HG03442 (cell line): ENCODE results near the gene ZNF662.

Experiments
- ATAC-seq: cut with Tn5 transposase; IDR thresholded peaks from one replicate; pipeline ENCODE4 v1.9.1; 2021; ENCODE audit warnings: mild to moderate bottlenecking, moderate library complexity; ENCODE audit not compliant: unreplicated experiment

The ZNF662 gene

GRCh38 chr3:42886294-42886822 is 19.6 kb upstream of the ZNF662 start:
- ATAC-seq: no peak

- ATAC-seq: no peak
Measured at GRCh38 chr3:42887084-42887483, 18.9 kb upstream of the ZNF662 start.

GRCh38 chr3:42891042-42891441 is 14.9 kb upstream of the ZNF662 start:
- ATAC-seq: no peak

GRCh38 chr3:42892169-42892568 is 13.8 kb upstream of the ZNF662 start:
- no peak for ATAC-seq

- no peak for ATAC-seq
Measured at GRCh38 chr3:42892807-42893206, 13.1 kb upstream of the ZNF662 start.

- no peak for ATAC-seq
Measured at GRCh38 chr3:42894698-42895579, 11.0 kb upstream of the ZNF662 start.

- ATAC-seq: no peak
Measured at GRCh38 chr3:42895580-42895868, 10.4 kb upstream of the ZNF662 start.

- no peak for ATAC-seq
Measured at GRCh38 chr3:42898896-42899675, 6.9 kb upstream of the ZNF662 start.

GRCh38 chr3:42900226-42901072 is 5.5 kb upstream of the ZNF662 start:
- ATAC-seq: no peak

GRCh38 chr3:42901073-42901415 is 4.9 kb upstream of the ZNF662 start:
- no peak for ATAC-seq

GRCh38 chr3:42902257-42902656 is 3.7 kb upstream of the ZNF662 start:
- ATAC-seq: no peak

- ATAC-seq: no peak
Measured at GRCh38 chr3:42904076-42904475, 1.9 kb upstream of the ZNF662 start.

GRCh38 chr3:42905740-42906069 is 237 bp upstream of the ZNF662 start:
- ATAC-seq: no peak

- no peak for ATAC-seq
Measured at GRCh38 chr3:42906848-42907183, 874 bp downstream of the ZNF662 start.

- ATAC-seq: no peak
Measured at GRCh38 chr3:42908675-42909074, 2.7 kb downstream of the ZNF662 start.

- no peak for ATAC-seq
Measured at GRCh38 chr3:42911551-42911950, 5.6 kb downstream of the ZNF662 start.

GRCh38 chr3:42914771-42915515 is 9.0 kb downstream of the ZNF662 start:
- ATAC-seq: no peak

- no peak for ATAC-seq
Measured at GRCh38 chr3:42923606-42924005, 17.7 kb downstream of the ZNF662 start.

- no peak for ATAC-seq
Measured at GRCh38 chr3:42926310-42926709, 20.4 kb downstream of the ZNF662 start.

GRCh38 chr3:42934111-42934510 is 28.2 kb downstream of the ZNF662 start:
- ATAC-seq: no peak

GRCh38 chr3:42934910-42935309 is 29.0 kb downstream of the ZNF662 start:
- ATAC-seq: no peak
